ENCODE measurements around the gene PLAC9. TPM values are rescaled to one million over a fixed set of nuclear protein-coding genes. Genes with fewer than 3 reads are reported as not detected.
A peak's percentile ranks its signal among the peaks of the same experiment; 100 is the strongest.

Gene PLAC9
- total RNA-seq, 1 donor from 2014 or later, result 1.5 TPM

- Mint-ChIP-seq H3K4me3 (ENCODE audit: unreplicated experiment) (no peak overlapping the region), H3K4me1 (ENCODE audit: low read depth, unreplicated experiment) (peaks cover 52% of the 10 kb centered on the region), H3K27ac (ENCODE audit: unreplicated experiment) (peak overlapping the region; percentile 80), H3K36me3 (ENCODE audit: low read depth, unreplicated experiment) (peaks cover 50% of the 10 kb centered on the region), H3K9me3 (ENCODE audit: unreplicated experiment) (no peaks in the 10 kb centered on the region), H3K27me3 (ENCODE audit: low read depth, unreplicated experiment) (no peaks in the 10 kb centered on the region)
- H3K9ac ChIP-seq (ENCODE audit: low read length), result peak overlapping the region; percentile 50
- no peak for DNase-seq (ENCODE audit: low read depth)
- H3K9me3 ChIP-seq (ENCODE audit: insufficient read depth, low read depth, low read length), result no peaks in the 10 kb centered on the region
- H3K27me3 ChIP-seq (ENCODE audit: insufficient read depth, low read length), result no peaks in the 10 kb centered on the region
- H3K4me3 ChIP-seq (ENCODE audit: insufficient read depth, low read depth, low read length), result no peak overlapping the region
- FAIRE-seq, result no peak
- H3K4me1 ChIP-seq (ENCODE audit: insufficient read depth, low read length), result peaks cover 55% of the 10 kb centered on the region
- no peak for TF ChIP-seq EZH2 (IDR thresholded peaks at IDR 0.05; ENCODE audit: insufficient read depth, low read length)
- TF ChIP-seq, protein P1, sequence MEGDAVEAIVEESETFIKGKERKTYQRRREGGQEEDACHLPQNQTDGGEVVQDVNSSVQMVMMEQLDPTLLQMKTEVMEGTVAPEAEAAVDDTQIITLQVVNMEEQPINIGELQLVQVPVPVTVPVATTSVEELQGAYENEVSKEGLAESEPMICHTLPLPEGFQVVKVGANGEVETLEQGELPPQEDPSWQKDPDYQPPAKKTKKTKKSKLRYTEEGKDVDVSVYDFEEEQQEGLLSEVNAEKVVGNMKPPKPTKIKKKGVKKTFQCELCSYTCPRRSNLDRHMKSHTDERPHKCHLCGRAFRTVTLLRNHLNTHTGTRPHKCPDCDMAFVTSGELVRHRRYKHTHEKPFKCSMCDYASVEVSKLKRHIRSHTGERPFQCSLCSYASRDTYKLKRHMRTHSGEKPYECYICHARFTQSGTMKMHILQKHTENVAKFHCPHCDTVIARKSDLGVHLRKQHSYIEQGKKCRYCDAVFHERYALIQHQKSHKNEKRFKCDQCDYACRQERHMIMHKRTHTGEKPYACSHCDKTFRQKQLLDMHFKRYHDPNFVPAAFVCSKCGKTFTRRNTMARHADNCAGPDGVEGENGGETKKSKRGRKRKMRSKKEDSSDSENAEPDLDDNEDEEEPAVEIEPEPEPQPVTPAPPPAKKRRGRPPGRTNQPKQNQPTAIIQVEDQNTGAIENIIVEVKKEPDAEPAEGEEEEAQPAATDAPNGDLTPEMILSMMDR (IDR thresholded peaks at IDR 0.05; ENCODE audit: insufficient read depth, low read depth, low read length), result no peak
- peaks cover 30% of the 10 kb centered on the region for H4K20me1 ChIP-seq (ENCODE audit: insufficient read depth, low read length)
- peak overlapping the region; percentile 70 for H3K4me2 ChIP-seq (ENCODE audit: low read length)
- peaks cover 28% of the 10 kb centered on the region for H3K36me3 ChIP-seq (ENCODE audit: insufficient read depth, low read length)
- H3K79me2 ChIP-seq (ENCODE audit: insufficient read depth, low read length), result no peaks in the 10 kb centered on the region
- no peak overlapping the region for H2AFZ ChIP-seq (ENCODE audit: low read depth, low read length)
- H3K27ac ChIP-seq (ENCODE audit: low read depth, low read length), result peak overlapping the region; percentile 56
These were observed 26.8 kb downstream of the PLAC9 start for GRCh38 chr10:80159166-80159873.

DNA sequence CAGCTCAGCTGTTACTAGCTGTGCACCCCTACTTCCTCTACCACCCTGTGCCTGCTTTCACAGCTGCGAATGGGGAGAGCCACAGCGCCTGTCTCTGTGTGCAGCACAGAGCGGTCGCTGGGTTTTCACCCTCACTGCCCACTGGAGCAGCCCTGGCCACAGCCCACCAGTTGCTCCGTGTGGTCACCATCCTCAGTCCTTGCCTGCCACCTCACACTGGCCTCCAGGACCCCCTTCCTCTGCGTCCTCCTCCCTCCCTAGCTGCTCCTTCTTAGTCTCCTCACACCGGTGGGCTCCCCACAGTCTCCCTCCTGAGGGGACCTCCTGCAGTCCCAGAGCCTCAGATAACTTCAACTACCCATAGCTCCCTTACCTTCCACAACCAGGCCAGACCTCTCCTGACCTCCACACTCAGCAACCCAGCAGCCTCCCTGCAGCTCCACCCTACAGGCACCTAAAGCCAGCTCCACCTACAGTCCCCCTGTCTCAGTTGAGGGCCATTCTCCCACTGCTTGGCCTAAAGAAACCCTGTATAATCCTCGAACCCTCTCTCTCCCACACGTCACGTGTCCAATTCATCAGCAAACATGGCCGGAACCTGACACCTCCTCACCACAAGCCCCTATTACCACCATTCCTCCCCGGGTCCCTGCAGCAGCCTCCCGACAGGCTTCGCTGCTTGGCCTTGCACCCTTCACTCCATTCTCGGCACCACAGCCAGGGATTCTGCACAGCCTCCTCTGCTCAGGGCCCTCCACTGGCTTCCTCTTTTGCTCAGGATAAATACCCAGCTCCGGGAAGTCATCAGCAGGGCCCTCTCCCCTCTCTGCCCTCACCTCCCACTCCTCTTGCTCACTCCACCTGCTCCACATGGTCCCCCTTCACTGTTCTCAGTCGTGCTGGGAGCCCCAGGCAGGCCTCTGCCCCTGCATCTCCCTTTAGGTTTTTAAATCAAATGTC, 28.1 kb downstream of the PLAC9 start:
- DNase-seq (ENCODE audit: low read depth), result no peak
- H3K27ac Mint-ChIP-seq (ENCODE audit: unreplicated experiment), result no peak overlapping the region
- H3K4me3 ChIP-seq (ENCODE audit: insufficient read depth, low read depth, low read length), result no peak overlapping the region
- peaks cover 43% of the 10 kb centered on the region for H4K20me1 ChIP-seq (ENCODE audit: insufficient read depth, low read length)
- peaks cover 50% of the 10 kb centered on the region for H3K36me3 Mint-ChIP-seq (ENCODE audit: low read depth, unreplicated experiment)
- no peak overlapping the region for H2AFZ ChIP-seq (ENCODE audit: low read depth, low read length)
- peaks cover 3% of the 10 kb centered on the region for H3K79me2 ChIP-seq (ENCODE audit: insufficient read depth, low read length)
- no peak for FAIRE-seq
- no peak overlapping the region for H3K4me2 ChIP-seq (ENCODE audit: low read length)
- no peaks in the 10 kb centered on the region for H3K9me3 Mint-ChIP-seq (ENCODE audit: unreplicated experiment)
- no peaks in the 10 kb centered on the region for H3K27me3 ChIP-seq (ENCODE audit: insufficient read depth, low read length)
- H3K36me3 ChIP-seq (ENCODE audit: insufficient read depth, low read length), result peaks cover 29% of the 10 kb centered on the region
- H3K9me3 ChIP-seq (ENCODE audit: insufficient read depth, low read depth, low read length), result no peaks in the 10 kb centered on the region
- no peak overlapping the region for H3K4me3 Mint-ChIP-seq (ENCODE audit: unreplicated experiment)
- H3K9ac ChIP-seq (ENCODE audit: low read length), result no peak overlapping the region
- TF ChIP-seq, protein P1 (IDR thresholded peaks at IDR 0.05; ENCODE audit: insufficient read depth, low read depth, low read length), result no peak
- TF ChIP-seq EZH2 (IDR thresholded peaks at IDR 0.05; ENCODE audit: insufficient read depth, low read length), result no peak
- peaks cover 54% of the 10 kb centered on the region for H3K4me1 ChIP-seq (ENCODE audit: insufficient read depth, low read length)
- H3K27ac ChIP-seq (ENCODE audit: low read depth, low read length), result no peak overlapping the region
- H3K27me3 Mint-ChIP-seq (ENCODE audit: low read depth, unreplicated experiment), result no peaks in the 10 kb centered on the region
- H3K4me1 Mint-ChIP-seq (ENCODE audit: low read depth, unreplicated experiment), result peaks cover 46% of the 10 kb centered on the region

Data from astrocyte (in vitro differentiated cells and primary cell).